Muscle of leg (tissue), 11 donors: Measurements from ENCODE around the gene LTA4H. TPM values are rescaled to one million over a fixed set of nuclear protein-coding genes. Genes with fewer than 3 reads are reported as not detected.
A peak's percentile ranks its signal among the peaks of the same experiment; 100 is the strongest.

ENCODE experiments used
- DNase-seq: peaks from one replicate; pipeline ENCODE4 v3.0.0; 2013
- H3K27ac ChIP-seq: one replicate; pipeline ENCODE4 v1.5.1; 2013; ENCODE audit warnings: mild to moderate bottlenecking, low read length, control low read depth
- H3K27me3 ChIP-seq: one replicate; pipeline ENCODE4 v1.6.1; 2013; ENCODE audit warnings: low read length; ENCODE audit not compliant: control insufficient read depth, insufficient read depth
- H3K36me3 ChIP-seq: one replicate; pipeline ENCODE4 v1.6.1; 2013; ENCODE audit warnings: low read length; ENCODE audit not compliant: control insufficient read depth, insufficient read depth
- H3K4me1 ChIP-seq: one replicate; pipeline ENCODE4 v1.6.1; 2013; ENCODE audit warnings: low read length; ENCODE audit not compliant: control insufficient read depth, insufficient read depth
- H3K4me3 ChIP-seq: one replicate; pipeline ENCODE4 v1.5.1; 2013; ENCODE audit warnings: low read length, control low read depth
- H3K9me3 ChIP-seq: replicated peaks from 2 replicates; pipeline ENCODE4 v1.6.1; 2013; ENCODE audit warnings: low read depth, low read length; ENCODE audit not compliant: control insufficient read depth
- WGBS: methylation state at CpG from one replicate; pipeline ENCODE4 v1.1.5; 2013; ENCODE audit warnings: missing lambda C conversion rate; ENCODE audit not compliant: insufficient coverage; 5-methylcytosine and 5-hydroxymethylcytosine counted together
- polyA plus RNA-seq, 8 donors: library from polyadenylated mRNA; unstranded; fragments of 120-200 nt; gene quantifications; one replicate each; pipeline versions ENCODE4 v1.2.1 to v1.2.3, GENCODE V29; 2013; ENCODE audit warnings: inconsistent platforms in 1 of 8, low replicate concordance in 1 of 8; ENCODE audit not compliant: insufficient read length in 8 of 8, insufficient read depth in 1 of 8
- total RNA-seq: library from RNA; stranded (reverse); fragments of 120-200 nt; gene quantifications from one replicate; pipeline ENCODE4 v1.2.4, GENCODE V29; 2013

Gene LTA4H
- total and polyA plus RNA-seq, 9 donors: 64.0 to 81.5 (median 73.5) TPM

DNA sequence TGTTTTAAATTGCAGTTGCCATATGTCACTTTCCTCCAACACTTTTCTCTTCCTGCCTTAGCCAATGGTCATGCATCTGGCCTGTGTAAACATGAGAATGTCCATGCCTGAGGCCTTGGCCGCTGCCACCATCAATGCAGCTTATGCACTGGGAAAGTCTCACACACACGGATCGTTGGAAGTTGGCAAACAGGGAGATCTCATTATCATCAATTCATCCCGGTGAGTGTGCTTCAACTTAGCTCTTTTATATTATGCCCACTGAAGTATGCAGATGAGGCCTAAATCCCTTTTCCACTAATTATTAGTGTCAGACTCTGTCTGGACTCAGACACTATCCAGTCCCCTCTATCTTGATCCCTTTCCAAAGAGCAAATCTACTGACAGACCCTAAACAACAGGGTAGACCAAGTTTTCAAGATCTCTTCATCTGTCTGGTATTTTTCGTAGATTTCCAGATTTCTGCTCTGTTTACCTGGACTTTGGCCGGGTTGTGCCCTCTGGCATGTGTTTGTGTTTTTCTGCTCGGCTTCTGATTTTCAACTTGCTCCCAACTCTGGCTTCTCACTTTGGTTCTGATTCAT is 69.0 kb downstream of the LTA4H start:
- DNase-seq: no peak
- 74% methylated on average over 7 of the region's 7 CpGs for WGBS
- H3K4me3 ChIP-seq: no peak overlapping the region
- H3K4me1 ChIP-seq: no peaks in the 10 kb centered on the region
- H3K27me3 ChIP-seq: no peaks in the 10 kb centered on the region
- H3K27ac ChIP-seq: no peak overlapping the region
- H3K9me3 ChIP-seq: no peaks in the 10 kb centered on the region
- no peaks in the 10 kb centered on the region for H3K36me3 ChIP-seq

DNA sequence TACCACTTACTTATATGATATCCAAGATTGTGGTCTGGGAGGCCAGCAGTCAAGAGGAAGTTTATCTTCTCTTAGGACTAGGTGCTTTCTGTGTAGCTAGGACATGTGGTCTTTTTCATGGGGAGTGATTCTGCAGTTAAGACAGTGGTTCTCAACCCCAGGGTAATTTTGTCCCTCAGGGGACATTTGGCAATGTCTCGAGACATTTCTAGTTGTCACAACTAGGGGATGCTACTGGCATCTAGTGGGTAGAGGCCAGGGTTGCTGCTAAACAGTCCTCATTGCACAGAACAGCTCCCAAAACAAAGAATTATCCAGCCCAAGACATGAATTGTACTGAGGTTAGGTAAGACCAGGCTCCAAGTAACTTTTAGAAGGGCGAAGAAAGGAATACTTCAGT is 72.3 kb downstream of the LTA4H start:
- Histone ChIP-seq H3K4me1 (no peaks in the 10 kb centered on the region), H3K27ac (no peak overlapping the region), H3K9me3 (no peaks in the 10 kb centered on the region), H3K27me3 (no peaks in the 10 kb centered on the region), H3K36me3 (no peaks in the 10 kb centered on the region), H3K4me3 (no peak overlapping the region)
- no CpG with 5 or more reads among the region's 2 CpGs for WGBS
- DNase-seq: no peak

DNA sequence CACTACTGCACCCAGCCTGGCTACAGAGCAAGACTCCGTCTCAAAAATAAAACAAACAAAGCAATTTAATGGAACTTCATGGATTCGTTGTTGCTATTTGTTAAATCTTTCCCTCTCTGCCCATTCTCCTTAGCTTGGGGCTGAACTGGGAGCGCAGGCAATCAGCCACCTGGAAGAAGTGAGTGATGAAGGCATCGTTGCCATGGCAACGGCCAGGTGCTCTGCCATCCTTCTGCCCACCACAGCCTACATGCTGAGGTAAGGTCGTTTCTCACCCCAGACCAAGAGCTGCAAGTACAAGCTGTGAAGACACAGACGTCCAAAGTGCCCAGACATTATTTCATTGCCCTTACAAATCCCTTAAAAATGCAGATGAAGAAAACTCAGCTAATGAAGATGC is 73.2 kb downstream of the LTA4H start:
- WGBS: 72% methylated on average over 5 of the region's 7 CpGs
- Histone ChIP-seq H3K27me3 (no peaks in the 10 kb centered on the region), H3K36me3 (no peaks in the 10 kb centered on the region), H3K9me3 (no peaks in the 10 kb centered on the region), H3K4me3 (no peak overlapping the region), H3K27ac (no peak overlapping the region), H3K4me1 (no peaks in the 10 kb centered on the region)
- no peak for DNase-seq

DNA sequence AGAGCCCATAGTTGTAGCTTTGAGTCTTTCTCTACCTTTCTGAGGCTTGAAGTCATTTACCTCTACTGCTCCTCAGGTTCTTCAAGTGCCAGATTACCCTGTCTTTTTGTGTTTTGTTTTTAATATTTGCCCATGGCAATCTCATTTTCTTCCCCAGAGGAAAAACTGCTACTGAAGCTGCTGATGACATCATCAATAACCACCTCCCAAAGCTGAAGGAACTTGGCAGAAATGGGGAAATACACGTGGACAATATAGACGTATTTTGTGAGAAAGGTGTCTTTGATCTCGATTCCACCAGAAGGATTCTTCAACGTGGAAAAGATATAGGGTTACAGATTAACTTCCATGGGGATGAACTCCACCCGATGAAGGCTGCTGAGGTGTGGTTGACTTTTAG is 75.1 kb downstream of the LTA4H start:
- DNase-seq: no peak
- H3K27me3 ChIP-seq: no peaks in the 10 kb centered on the region
- WGBS: 62% methylated on average over 3 of the region's 5 CpGs
- H3K4me1 ChIP-seq: no peaks in the 10 kb centered on the region
- no peak overlapping the region for H3K27ac ChIP-seq
- no peak overlapping the region for H3K4me3 ChIP-seq
- H3K36me3 ChIP-seq: no peaks in the 10 kb centered on the region
- no peaks in the 10 kb centered on the region for H3K9me3 ChIP-seq

DNA sequence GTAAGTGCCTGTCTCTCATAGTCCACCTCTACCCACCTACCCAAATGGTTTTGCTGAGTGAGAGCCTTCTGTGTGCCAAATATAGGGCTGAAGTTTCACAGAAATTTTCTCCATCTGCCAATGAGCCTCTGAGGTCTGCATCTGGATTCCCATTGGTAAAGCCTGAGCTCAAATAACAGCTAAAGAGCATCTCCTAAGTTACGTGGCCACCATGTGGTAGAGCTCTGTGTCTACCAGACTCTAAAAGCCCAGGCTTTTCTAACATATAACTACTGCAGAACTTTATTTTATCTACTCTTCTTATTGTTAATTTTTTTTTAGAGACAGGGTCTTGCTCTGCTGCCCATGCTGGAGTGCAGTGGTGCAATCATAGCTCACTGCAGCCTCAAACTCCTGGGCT is 76.3 kb downstream of the LTA4H start:
- Histone ChIP-seq H3K27ac (no peak overlapping the region), H3K4me3 (no peak overlapping the region), H3K27me3 (no peaks in the 10 kb centered on the region), H3K36me3 (no peaks in the 10 kb centered on the region), H3K9me3 (no peaks in the 10 kb centered on the region), H3K4me1 (no peaks in the 10 kb centered on the region)
- WGBS: no CpG with 5 or more reads among the region's 1 CpG
- DNase-seq: peak; percentile 11

DNA sequence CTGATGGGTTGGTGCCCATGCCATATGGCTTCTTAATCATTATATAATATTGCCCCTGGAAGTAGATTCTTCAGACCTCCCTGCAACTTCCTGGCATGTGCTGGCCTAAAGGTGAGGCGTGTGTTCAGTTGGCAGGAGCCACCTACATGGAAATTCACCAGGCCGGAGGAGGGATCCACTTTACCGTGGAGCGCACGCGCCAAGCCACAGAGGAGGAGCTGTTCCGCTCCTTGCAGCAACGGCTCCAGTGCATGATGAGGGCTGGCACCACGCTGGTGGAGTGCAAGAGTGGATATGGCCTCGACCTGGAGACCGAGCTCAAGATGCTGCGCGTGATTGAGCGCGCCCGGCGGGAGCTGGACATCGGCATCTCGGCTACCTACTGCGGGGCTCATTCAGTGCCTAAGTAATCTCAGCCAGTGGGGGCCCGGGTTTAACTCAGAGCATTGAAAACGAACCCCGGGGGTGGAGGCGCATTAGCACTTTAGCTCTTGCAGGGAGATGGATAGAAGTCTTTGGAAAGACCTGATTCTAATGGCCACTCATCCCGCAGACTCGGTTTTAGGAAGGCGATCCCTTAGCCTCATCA is 78.7 kb downstream of the LTA4H start:
- DNase-seq: no peak
- H3K27ac ChIP-seq: no peak overlapping the region
- H3K9me3 ChIP-seq: no peaks in the 10 kb centered on the region
- no peaks in the 10 kb centered on the region for H3K36me3 ChIP-seq
- H3K27me3 ChIP-seq: no peaks in the 10 kb centered on the region
- no peaks in the 10 kb centered on the region for H3K4me1 ChIP-seq
- WGBS: 66% methylated on average over 21 of the region's 27 CpGs
- H3K4me3 ChIP-seq: no peak overlapping the region

DNA sequence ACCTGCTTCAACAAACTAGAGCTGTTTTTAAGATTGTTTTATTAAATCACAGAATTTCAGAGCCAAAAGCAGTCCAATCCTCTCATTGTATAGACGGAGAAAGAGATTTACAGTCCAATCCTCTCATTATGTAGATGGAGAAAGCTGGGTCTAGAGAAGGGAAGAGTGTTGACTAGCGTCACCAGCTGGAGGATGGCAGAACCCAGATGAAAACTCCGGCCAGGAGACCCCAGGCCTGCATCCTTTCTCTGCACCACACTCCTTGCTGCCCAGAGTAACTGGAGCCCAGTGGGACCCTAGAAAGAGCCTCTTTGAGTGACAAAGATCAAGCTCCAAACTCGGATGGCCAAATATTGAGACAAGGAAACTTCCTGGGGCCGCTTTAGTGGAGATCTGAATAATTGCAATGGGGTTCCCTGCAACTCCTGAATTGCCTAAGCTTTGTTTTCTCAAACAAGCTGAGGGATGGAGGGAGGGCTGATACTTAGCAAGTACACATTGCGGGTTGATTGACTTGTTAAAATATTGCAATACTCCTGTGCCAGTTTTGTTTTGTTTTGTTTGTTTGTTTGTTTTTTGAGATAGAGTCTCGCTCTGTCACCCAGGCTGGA is 79.7 kb downstream of the LTA4H start:
- no peaks in the 10 kb centered on the region for H3K9me3 ChIP-seq
- 60% methylated on average over 2 of the region's 7 CpGs for WGBS
- no peak overlapping the region for H3K4me3 ChIP-seq
- H3K36me3 ChIP-seq: no peaks in the 10 kb centered on the region
- H3K4me1 ChIP-seq: no peaks in the 10 kb centered on the region
- H3K27me3 ChIP-seq: no peaks in the 10 kb centered on the region
- H3K27ac ChIP-seq: no peak overlapping the region
- no peak for DNase-seq

DNA sequence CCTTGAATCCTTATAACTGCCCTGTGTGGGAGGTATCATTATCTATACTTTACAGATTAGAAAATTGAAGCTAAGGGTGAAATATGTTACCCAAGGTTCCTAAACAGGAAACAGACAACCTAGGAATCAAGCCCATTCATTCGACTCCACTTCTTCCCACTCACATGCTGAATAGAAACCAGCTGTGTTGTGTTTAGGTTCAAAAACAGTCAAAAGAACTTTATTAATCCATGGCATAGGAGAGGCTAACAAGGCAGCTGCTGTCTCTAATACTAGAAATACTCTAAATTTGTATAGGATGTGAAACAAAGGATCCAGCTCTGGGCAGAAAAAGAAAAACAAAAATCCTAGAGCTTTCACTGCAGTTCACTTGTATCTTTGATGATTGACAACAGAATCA is 82.4 kb downstream of the LTA4H start:
- H3K36me3 ChIP-seq: no peaks in the 10 kb centered on the region
- no peak overlapping the region for H3K27ac ChIP-seq
- no peak overlapping the region for H3K4me3 ChIP-seq
- no peaks in the 10 kb centered on the region for H3K27me3 ChIP-seq
- DNase-seq: no peak
- H3K9me3 ChIP-seq: no peaks in the 10 kb centered on the region
- no CpG with 5 or more reads among the region's 1 CpG for WGBS
- no peaks in the 10 kb centered on the region for H3K4me1 ChIP-seq

DNA sequence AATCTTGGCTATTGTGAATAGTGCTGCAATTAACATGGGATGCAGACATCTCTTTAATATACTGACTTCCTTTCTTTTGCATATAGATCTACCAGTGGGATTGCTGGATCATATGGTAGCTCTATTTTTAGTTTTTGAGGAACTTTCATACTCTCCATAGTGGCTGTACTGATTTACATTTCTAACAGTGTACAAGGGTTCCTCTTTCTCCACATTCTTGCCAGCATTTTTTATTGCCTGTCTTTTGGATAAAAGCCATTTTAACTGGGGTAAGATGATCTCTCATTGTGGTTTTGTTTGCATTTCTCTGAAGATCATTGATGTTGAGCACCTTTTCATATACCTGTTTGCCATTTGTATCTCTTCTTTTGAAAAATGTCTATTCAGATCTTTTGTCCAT is 83.9 kb downstream of the LTA4H start:
- DNase-seq: peak; percentile 7
- Histone ChIP-seq H3K4me1 (no peaks in the 10 kb centered on the region), H3K27me3 (no peaks in the 10 kb centered on the region), H3K4me3 (no peak overlapping the region), H3K27ac (no peak overlapping the region), H3K36me3 (no peaks in the 10 kb centered on the region), H3K9me3 (no peaks in the 10 kb centered on the region)
